Activated CD8-positive, alpha-beta memory T cell treated with anti-CD3 and anti-CD28 coated beads, Interleukin-2, amount 50 U/mL, for 1 hour (primary cell): ENCODE data around the gene PTPRG.

ENCODE experiments used
- DNase-seq: peaks from one replicate; pipeline ENCODE4 v3.0.0-alpha.2; 2020; ENCODE audit errors: extremely low read depth

Gene PTPRG

DNA sequence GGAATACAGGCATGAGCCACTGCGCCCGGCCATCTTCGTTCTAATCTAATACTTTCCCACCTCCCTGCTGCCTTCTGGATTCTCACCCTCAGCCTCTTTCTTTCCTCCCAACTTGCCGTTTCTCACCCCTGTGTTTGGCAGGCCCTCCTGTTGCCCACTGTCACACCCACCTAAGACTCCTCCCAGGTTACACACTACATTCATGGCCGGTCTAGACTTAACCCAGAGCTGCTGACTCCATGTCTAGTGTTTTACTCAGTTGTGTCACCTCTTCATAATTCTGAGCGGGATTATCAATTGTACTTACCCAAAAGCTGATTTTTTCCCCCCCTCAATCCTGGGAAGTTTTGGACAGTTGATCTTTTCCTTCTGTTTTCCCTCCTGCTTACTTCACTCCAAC is 588.2 kb downstream of the PTPRG start:
- DNase-seq = no peak

- DNase-seq = no peak
Observed at GRCh38 chr3:62149962-62150361, 588.6 kb downstream of the PTPRG start.

DNA sequence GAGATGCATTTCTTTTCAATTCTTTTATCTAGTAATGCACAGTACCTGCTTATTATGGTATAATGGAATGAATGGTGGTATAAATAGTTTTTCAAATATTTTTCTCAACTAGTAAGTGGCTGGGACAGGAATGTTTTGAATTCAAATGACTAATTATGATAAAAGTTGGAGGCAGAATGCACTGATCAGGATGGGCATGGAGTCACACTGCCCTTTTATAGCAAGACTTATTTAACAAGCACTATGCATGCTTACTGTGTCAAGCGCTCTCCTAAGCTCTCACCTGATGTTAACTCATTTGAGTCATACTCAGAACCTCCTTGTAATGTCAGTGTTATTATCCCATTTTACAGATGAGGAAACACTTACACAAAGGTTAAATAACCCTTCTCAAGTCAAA is 590.2 kb downstream of the PTPRG start:
- DNase-seq = no peak

DNA sequence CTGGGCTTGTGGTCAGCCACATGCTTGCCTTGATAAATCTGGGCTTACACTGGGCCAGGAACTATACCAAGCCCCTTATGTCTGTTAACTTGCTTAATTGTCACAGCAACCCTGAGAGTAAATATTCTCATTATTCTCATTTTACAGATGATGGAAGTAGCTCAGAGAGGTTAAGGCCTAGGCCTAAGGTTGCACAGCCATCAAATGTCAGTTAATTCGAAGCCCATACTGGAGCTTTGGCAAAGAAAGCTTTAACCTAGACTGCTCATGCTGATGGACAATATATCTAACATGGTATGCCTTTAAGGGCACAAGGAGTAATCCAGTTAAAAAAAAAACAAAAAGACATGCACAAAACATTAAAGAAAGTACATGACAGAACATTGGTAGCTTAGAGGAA is 591.9 kb downstream of the PTPRG start:
- DNase-seq = no peak

- DNase-seq = no peak
Observed at GRCh38 chr3:62154457-62155148, 593.2 kb downstream of the PTPRG start.

GRCh38 chr3:62159056-62159708 is 597.8 kb downstream of the PTPRG start:
- DNase-seq = no peak

DNA sequence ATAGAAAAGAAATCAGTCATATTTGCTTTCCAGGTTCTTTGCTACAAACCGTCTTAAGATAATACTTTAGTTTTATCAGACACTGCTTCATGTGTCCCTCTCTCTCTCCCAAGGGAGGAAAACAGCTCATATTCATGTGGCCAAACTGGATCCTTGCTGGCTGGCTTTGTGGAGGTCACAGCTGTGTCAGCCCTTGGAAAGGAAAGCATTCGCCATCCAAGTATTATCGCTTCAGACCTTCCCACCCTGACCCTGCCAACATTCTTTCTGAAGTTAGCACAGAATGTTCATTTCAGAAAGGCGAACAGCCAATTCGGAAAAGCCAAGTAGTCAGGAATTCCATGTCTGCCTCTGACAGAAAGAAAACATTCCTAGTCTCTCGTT is 598.3 kb downstream of the PTPRG start:
- no peak for DNase-seq

DNA sequence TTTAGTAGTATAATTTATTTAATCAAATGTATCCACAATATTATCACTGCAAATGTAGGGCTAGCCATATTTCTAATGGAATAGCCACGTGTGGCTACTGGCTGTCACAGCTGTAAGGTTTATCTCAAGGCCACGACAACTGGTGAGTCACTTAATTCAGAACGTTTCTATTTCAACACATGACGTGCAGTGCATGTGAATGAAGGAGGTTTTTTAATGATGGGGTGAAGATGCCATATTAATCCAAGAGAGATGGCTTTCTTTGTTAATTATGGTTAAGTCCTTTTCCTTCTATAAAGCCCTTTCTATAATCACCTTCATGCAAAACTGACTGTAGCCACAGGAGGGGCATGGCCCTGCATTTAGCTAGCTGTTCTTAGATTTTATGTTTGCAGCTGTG is 600.0 kb downstream of the PTPRG start:
- DNase-seq = no peak

DNA sequence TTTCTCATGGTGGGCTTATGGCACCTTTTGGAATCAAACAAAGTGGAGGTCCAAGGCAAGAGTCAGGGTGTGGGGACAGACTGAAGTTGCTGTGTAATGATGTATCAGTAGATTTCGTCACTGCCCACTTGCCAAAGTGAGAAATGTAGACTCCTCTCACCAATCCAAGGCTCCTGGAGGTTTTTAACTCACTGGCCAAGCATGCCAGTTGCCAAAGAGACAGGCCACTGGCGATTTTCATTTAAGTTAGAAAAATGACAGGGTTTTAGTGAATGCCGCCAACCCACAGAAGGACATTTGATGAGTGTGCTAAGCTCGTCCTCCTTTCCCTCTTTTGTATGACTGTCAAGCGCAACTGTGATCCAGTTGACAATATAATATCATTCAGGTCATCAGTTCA is 602.8 kb downstream of the PTPRG start:
- no peak for DNase-seq

GRCh38 chr3:62164746-62165145 is 603.4 kb downstream of the PTPRG start:
- DNase-seq = no peak

DNA sequence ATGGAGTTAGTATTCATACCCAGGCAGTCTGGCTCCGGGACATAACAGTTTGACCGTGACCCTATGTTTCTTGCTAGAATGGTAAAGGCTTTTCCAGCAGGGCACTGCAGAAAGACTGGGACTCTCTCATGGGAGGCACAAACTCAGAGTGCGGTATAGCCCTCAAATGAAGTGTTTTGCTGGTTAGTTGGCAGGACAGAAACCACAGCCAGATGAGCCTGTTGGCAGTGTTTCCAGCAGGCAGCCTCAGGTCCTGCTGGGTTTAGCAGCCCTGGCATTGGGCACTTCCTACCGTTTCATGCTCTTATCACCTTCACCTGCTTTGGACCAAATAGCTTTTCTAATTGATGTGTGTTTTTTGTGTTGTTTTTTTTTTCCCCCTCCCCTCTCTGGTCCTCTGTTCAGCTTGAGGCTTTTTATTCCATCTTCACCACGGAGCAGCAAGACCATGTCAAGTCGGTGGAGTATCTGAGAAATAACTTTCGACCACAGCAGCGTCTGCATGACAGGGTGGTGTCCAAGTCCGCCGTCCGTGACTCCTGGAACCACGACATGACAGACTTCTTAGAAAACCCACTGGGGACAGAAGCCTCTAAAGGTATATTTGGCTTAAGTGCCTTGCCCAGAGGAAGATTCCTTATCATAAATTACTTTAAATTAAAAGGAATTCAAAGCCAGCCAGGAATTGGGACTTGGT is 606.3 kb downstream of the PTPRG start:
- DNase-seq = no peak

GRCh38 chr3:62168356-62168755 is 607.0 kb downstream of the PTPRG start:
- no peak for DNase-seq

GRCh38 chr3:62169906-62170660 is 608.7 kb downstream of the PTPRG start:
- DNase-seq = no peak

GRCh38 chr3:62171789-62172188 is 610.4 kb downstream of the PTPRG start:
- DNase-seq = no peak

- no peak for DNase-seq
Observed at GRCh38 chr3:62172199-62172598, 610.8 kb downstream of the PTPRG start.

DNA sequence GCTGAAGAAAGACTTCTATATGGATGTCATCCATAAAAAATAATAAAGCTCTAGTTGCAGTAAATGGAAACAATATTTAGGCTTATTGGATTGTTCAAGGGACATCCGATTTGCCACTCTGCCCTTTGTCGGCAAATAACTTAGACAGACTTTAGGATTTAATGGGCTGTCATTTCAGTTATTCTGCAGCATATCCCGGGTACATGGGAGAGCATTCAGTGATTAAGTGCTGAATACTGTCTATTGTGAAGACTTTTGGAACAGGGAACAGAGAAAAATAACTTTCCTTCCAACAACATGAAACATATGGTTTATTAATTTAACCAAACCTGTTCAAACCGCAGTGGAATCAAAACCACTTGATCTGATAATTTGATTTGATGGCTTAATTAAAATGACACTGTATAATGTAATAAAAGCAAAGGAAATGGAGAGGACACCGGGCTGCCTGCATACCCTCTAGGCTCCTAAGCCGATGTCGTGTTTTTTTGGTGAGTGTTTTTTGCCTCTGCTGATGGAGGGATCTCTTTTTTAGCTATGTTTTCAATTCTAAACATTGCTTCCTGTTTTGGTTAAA is 612.7 kb downstream of the PTPRG start:
- DNase-seq = no peak

- no peak for DNase-seq
Observed at GRCh38 chr3:62175161-62175560, 613.8 kb downstream of the PTPRG start.

- no peak for DNase-seq
Observed at GRCh38 chr3:62178032-62178431, 616.7 kb downstream of the PTPRG start.

GRCh38 chr3:62178739-62179600 is 617.6 kb downstream of the PTPRG start:
- DNase-seq = no peak

GRCh38 chr3:62180514-62180913 is 619.1 kb downstream of the PTPRG start:
- DNase-seq = no peak

GRCh38 chr3:62183087-62183486 is 621.7 kb downstream of the PTPRG start:
- DNase-seq = no peak
